ENCODE measurements around the gene EP300. TPM values are rescaled to one million over a fixed set of nuclear protein-coding genes. Genes with fewer than 3 reads are reported as not detected.
A peak's percentile ranks its signal among the peaks of the same experiment; 100 is the strongest.
"Not testable (repeated sequence)": the region's sequence is repeated elsewhere in the genome, so short reads cannot be mapped to it uniquely, and the experiment has no call there.

The EP300 gene
- total and polyA plus RNA-seq, 8 donors = 63.3 to 80.1 (median 76.9) TPM

- TF ChIP-seq, protein P1, sequence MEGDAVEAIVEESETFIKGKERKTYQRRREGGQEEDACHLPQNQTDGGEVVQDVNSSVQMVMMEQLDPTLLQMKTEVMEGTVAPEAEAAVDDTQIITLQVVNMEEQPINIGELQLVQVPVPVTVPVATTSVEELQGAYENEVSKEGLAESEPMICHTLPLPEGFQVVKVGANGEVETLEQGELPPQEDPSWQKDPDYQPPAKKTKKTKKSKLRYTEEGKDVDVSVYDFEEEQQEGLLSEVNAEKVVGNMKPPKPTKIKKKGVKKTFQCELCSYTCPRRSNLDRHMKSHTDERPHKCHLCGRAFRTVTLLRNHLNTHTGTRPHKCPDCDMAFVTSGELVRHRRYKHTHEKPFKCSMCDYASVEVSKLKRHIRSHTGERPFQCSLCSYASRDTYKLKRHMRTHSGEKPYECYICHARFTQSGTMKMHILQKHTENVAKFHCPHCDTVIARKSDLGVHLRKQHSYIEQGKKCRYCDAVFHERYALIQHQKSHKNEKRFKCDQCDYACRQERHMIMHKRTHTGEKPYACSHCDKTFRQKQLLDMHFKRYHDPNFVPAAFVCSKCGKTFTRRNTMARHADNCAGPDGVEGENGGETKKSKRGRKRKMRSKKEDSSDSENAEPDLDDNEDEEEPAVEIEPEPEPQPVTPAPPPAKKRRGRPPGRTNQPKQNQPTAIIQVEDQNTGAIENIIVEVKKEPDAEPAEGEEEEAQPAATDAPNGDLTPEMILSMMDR (IDR thresholded peaks at IDR 0.05) = no peak
- Histone ChIP-seq H3K27ac (no peak overlapping the region), H3K4me1 (no peaks in the 10 kb centered on the region), H3K9me3 (no peaks in the 10 kb centered on the region), H3K36me3 (no peaks in the 10 kb centered on the region), H3K27me3 (no peaks in the 10 kb centered on the region), H3K4me3 (no peak overlapping the region)
- DNase-seq (no peak), ATAC-seq (no peak)
- intact Hi-C loops (cut with DNase I) = no loop called here
Observed at GRCh38 chr22:41062146-41062545, 30.2 kb upstream of the EP300 start.

GRCh38 chr22:41064326-41064725 is 28.1 kb upstream of the EP300 start:
- H3K36me3 ChIP-seq; ATAC-seq; intact Hi-C loops (cut with DNase I); H3K4me1 ChIP-seq; H3K27ac ChIP-seq; H3K27me3 ChIP-seq; H3K4me3 ChIP-seq; DNase-seq; H3K9me3 ChIP-seq: not testable (repeated sequence)

- H3K9me3 ChIP-seq; H3K27ac ChIP-seq; H3K36me3 ChIP-seq; DNase-seq; H3K27me3 ChIP-seq; H3K4me3 ChIP-seq; intact Hi-C loops (cut with DNase I); ATAC-seq: not testable (repeated sequence)
- H3K4me1 ChIP-seq = peaks cover 0 to 13% of the 10 kb centered on the region in 2 donors
Observed at GRCh38 chr22:41066341-41066740, 26.1 kb upstream of the EP300 start.

- peaks cover 0 to 13% of the 10 kb centered on the region in 2 donors for H3K4me1 ChIP-seq
- H3K27ac ChIP-seq; intact Hi-C loops (cut with DNase I); H3K4me3 ChIP-seq; H3K36me3 ChIP-seq; H3K27me3 ChIP-seq; DNase-seq; H3K9me3 ChIP-seq; ATAC-seq: not testable (repeated sequence)
Observed at GRCh38 chr22:41067968-41068367, 24.4 kb upstream of the EP300 start.

GRCh38 chr22:41070665-41071331 is 21.6 kb upstream of the EP300 start:
- Histone ChIP-seq H3K36me3 (no peaks in the 10 kb centered on the region), H3K27me3 (no peaks in the 10 kb centered on the region), H3K27ac (peak overlapping the region; percentile 50 to 74), H3K4me1 (peaks cover 0 to 13% of the 10 kb centered on the region in 2 donors), H3K9me3 (no peaks in the 10 kb centered on the region), H3K4me3 (no peak overlapping the region)
- ATAC-seq (peak; percentile 89), DNase-seq (peak in 2 of 4 donors; percentile 48 to 69)
- TF ChIP-seq, protein P1 (IDR thresholded peaks at IDR 0.05) = no peak
- intact Hi-C loops (cut with DNase I) = no loop called here

GRCh38 chr22:41074061-41074460 is 18.3 kb upstream of the EP300 start:
- H3K4me1 ChIP-seq = peaks cover 0 to 9% of the 10 kb centered on the region in 2 donors
- H3K27ac ChIP-seq = no peak overlapping the region
- TF ChIP-seq, protein P1 (IDR thresholded peaks at IDR 0.05) = no peak
- ATAC-seq = no peak
- H3K27me3 ChIP-seq = no peaks in the 10 kb centered on the region
- intact Hi-C loops (cut with DNase I) = no loop called here
- H3K4me3 ChIP-seq = no peak overlapping the region
- no peaks in the 10 kb centered on the region for H3K36me3 ChIP-seq
- no peak for DNase-seq
- H3K9me3 ChIP-seq = no peaks in the 10 kb centered on the region

- ATAC-seq (no peak), DNase-seq (no peak)
- TF ChIP-seq, protein P1 (IDR thresholded peaks at IDR 0.05) = no peak
- Histone ChIP-seq H3K4me3 (no peak overlapping the region), H3K9me3 (no peaks in the 10 kb centered on the region), H3K27me3 (no peaks in the 10 kb centered on the region), H3K4me1 (peaks cover 0 to 7% of the 10 kb centered on the region in 2 donors), H3K36me3 (no peaks in the 10 kb centered on the region), H3K27ac (no peak overlapping the region)
- intact Hi-C loops (cut with DNase I) = no loop called here
Observed at GRCh38 chr22:41074466-41074865, 17.9 kb upstream of the EP300 start.
